ENCODE results near the gene LMX1A. TPM values are rescaled to one million over a fixed set of nuclear protein-coding genes. Genes with fewer than 3 reads are reported as not detected.

The LMX1A gene
- total RNA-seq, 2 donors from 2014 or later, result 0.22 to 0.64 TPM

DNA sequence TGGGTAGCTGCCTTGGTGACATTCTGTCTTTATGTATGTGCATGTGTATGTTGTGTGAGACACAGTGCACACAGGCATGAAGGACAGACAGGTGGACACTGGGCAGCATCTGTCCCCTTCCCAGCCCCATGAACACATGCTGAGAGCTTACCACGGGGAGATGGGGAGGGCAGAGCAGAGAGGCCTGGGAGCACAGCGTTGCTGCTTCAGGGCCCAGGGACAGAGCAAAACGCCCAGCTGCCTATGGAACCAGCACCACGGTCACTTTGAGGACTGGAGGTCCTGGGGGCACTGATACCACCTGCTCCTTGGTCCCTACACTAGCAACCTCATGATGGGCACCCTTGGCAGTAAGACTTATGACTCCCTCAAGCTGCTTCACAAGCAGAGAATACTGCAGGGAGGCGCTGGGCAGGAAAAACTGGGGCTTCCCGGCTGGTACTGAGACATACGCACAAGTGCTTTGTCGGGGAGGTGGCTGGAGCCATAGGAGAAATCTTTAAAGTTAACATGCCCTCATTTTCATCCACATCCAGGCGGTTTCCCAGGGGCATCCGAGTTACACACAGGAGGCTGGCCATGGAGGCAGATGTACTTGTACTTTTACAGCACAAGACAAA is 40.3 kb downstream of the LMX1A start:
- Histone ChIP-seq H3K4me3 (no peak overlapping the region), H3K27me3 (peaks cover 3% of the 10 kb centered on the region), H3K36me3 (no peaks in the 10 kb centered on the region), H3K27ac (no peak overlapping the region), H3K9me3 (no peaks in the 10 kb centered on the region), H3K4me1 (no peaks in the 10 kb centered on the region), H3K9ac (ENCODE audit: low read depth in 2 of 2, low read length in 2 of 2) (no peak overlapping the region)
- TF ChIP-seq, protein P1, sequence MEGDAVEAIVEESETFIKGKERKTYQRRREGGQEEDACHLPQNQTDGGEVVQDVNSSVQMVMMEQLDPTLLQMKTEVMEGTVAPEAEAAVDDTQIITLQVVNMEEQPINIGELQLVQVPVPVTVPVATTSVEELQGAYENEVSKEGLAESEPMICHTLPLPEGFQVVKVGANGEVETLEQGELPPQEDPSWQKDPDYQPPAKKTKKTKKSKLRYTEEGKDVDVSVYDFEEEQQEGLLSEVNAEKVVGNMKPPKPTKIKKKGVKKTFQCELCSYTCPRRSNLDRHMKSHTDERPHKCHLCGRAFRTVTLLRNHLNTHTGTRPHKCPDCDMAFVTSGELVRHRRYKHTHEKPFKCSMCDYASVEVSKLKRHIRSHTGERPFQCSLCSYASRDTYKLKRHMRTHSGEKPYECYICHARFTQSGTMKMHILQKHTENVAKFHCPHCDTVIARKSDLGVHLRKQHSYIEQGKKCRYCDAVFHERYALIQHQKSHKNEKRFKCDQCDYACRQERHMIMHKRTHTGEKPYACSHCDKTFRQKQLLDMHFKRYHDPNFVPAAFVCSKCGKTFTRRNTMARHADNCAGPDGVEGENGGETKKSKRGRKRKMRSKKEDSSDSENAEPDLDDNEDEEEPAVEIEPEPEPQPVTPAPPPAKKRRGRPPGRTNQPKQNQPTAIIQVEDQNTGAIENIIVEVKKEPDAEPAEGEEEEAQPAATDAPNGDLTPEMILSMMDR (IDR thresholded peaks at IDR 0.05), result no peak
- intact Hi-C loops (cut with DNase I), result no loop called here
- no peak for DNase-seq

DNA sequence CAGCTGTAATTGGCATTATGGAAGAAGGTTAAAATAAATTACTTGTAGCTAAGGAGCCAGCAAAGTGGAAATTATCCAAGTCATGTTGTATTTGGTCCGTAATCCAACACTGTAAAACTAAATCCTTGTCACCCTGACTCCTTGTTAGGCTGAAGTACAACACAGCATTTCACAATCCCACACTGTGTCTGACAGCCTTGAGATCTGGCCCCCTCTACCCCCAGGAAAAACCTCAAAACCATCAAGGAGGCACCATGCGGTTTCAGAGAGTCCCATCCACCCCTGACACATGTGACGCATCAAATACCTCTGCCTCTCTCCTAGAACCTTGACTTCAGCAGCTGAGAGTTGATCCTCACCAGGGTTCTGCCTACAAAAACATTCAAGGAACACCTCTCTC is 41.0 kb downstream of the LMX1A start:
- Histone ChIP-seq H3K36me3 (no peaks in the 10 kb centered on the region), H3K9ac (ENCODE audit: low read depth in 2 of 2, low read length in 2 of 2) (no peak overlapping the region), H3K27me3 (peaks cover 3% of the 10 kb centered on the region), H3K9me3 (no peaks in the 10 kb centered on the region), H3K4me1 (no peaks in the 10 kb centered on the region), H3K4me3 (no peak overlapping the region), H3K27ac (no peak overlapping the region)
- TF ChIP-seq, protein P1 (IDR thresholded peaks at IDR 0.05), result no peak
- intact Hi-C loops (cut with DNase I), result no loop called here
- DNase-seq, result no peak

DNA sequence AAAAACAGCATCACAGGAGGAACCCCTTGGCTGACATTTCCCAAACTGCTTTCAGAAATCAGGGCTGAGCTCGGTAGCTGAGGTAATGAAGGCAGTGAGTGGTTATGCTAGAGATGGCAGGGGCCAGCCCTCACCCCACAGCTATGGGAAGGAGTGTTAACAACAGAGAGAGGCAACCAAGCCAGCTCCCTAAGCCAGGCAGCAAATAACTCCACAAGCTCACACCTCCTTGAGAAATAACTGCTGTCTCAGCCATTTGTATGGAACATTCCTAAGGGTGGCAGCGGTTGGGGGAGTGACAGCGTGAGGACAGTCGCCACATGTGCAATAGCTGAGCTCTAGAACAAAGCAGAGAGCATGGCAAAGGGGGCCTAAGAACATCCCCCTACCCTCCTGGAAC is 42.6 kb downstream of the LMX1A start:
- no peaks in the 10 kb centered on the region for H3K4me1 ChIP-seq
- no peak overlapping the region for H3K27ac ChIP-seq
- no peak overlapping the region for H3K4me3 ChIP-seq
- no peaks in the 10 kb centered on the region for H3K36me3 ChIP-seq
- peaks cover 3% of the 10 kb centered on the region for H3K27me3 ChIP-seq
- H3K9ac ChIP-seq (ENCODE audit: low read depth in 2 of 2, low read length in 2 of 2), result no peak overlapping the region
- no peaks in the 10 kb centered on the region for H3K9me3 ChIP-seq
- no peak for DNase-seq
- intact Hi-C loops (cut with DNase I), result no loop called here
- TF ChIP-seq, protein P1 (IDR thresholded peaks at IDR 0.05), result no peak

DNA sequence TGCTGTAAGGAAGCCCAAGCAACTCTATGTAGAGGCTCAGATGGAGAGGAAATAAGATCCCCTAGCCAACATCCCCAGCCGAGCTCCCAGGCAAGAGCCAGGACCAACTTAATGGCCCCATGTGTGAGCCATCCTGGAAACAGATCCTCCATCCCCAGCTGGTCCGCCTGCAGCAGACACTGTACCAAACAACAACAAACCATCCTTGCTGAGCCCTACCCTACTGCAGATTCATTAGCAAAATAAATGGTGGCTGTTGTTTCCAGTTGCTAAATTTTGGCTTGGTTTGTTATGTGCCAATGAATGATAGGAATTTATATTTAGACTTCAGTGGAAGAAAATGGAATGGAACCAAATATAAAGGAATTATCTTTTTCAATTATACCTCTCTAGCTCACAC is 43.9 kb downstream of the LMX1A start:
- Histone ChIP-seq H3K4me1 (no peaks in the 10 kb centered on the region), H3K9ac (ENCODE audit: low read depth in 2 of 2, low read length in 2 of 2) (no peak overlapping the region), H3K27ac (no peak overlapping the region), H3K27me3 (peaks cover 3% of the 10 kb centered on the region), H3K4me3 (no peak overlapping the region), H3K9me3 (no peaks in the 10 kb centered on the region), H3K36me3 (no peaks in the 10 kb centered on the region)
- no peak for DNase-seq
- TF ChIP-seq, protein P1 (IDR thresholded peaks at IDR 0.05), result no peak
- intact Hi-C loops (cut with DNase I), result no loop called here

DNA sequence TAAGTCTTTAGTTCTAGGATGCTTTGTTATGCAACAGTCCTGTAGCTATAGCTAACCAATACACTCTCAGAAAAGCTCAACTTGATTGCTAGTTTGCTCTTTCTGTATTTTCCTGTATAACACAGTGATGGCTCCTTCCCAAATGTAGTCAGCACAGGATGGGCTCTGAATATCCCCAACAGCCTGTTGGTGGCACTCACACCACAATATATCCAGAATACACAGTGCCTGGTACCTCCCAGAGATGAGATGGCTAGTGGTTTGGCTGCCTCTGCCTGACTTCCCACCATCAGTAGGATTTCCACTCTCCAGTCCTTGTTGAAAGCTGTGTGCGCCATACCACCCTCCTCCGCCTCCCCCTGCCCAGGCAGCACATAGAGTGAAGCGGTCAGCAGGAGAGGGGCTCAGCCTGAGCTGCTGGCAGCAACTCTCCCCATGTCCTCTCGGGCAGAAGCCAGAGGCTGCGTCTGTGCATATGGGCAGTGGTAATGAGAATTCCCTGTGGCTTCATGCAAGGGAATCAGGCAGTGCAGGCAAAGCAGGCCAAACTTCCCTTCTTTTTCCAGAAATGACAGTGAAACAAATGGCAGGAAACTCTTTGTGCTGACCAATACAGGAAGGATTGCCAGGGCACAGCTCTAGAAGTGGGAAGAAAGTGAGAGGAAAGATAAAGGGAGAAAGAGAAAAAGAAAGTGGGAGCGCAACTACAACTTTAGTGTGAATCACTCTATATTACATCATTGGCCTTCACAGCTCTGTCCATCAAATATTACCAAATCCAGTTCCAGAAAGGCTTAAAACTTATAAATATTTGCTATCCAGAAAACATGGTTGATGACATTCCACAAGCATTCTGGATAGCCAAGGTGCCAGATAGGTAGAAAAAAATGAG is 49.7 kb downstream of the LMX1A start:
- no peak overlapping the region for H3K4me3 ChIP-seq
- H3K27ac ChIP-seq, result no peak overlapping the region
- no peaks in the 10 kb centered on the region for H3K9me3 ChIP-seq
- no peak overlapping the region for H3K9ac ChIP-seq (ENCODE audit: low read depth in 2 of 2, low read length in 2 of 2)
- DNase-seq, result no peak
- no peaks in the 10 kb centered on the region for H3K36me3 ChIP-seq
- H3K27me3 ChIP-seq, result no peaks in the 10 kb centered on the region
- H3K4me1 ChIP-seq, result no peaks in the 10 kb centered on the region
- intact Hi-C loops (cut with DNase I), result no loop called here
- TF ChIP-seq, protein P1 (IDR thresholded peaks at IDR 0.05), result no peak

Data from colonic mucosa (tissue), 4 donors.